Kidney (tissue), 14 donors: ENCODE results near the gene MSI2. TPM values are rescaled to one million over a fixed set of nuclear protein-coding genes. Genes with fewer than 3 reads are reported as not detected.

Experiments used
- DNase-seq, 5 donors: peaks; one replicate each; pipeline ENCODE4 v3.0.0-alpha.2; 2013 to 2020
- FAIRE-seq: peaks from 2 replicates; lab custom pipeline; 2012; peaks lifted over from hg19 to GRCh38; lab: Jason Lieb, UNC
- H3K27ac ChIP-seq, 2 donors: one replicate each; pipeline ENCODE4 v1.7.0; 2013; ENCODE audit warnings: low read depth in 2 of 2, low read length in 2 of 2, inconsistent platforms in 1 of 2
- H3K27me3 ChIP-seq: one replicate; pipeline ENCODE4 v1.7.1; 2013; ENCODE audit warnings: low read length, inconsistent platforms; ENCODE audit not compliant: control insufficient read depth, insufficient read depth
- H3K36me3 ChIP-seq, 3 donors: one replicate each; pipeline versions ENCODE4 v1.7.0 to v1.7.1; 2013; ENCODE audit warnings: low read length in 3 of 3, control low read depth in 1 of 3, inconsistent platforms in 1 of 3; ENCODE audit not compliant: insufficient read depth in 3 of 3, control insufficient read depth in 2 of 3
- H3K4me1 ChIP-seq, 3 donors: one replicate each; pipeline versions ENCODE4 v1.7.0 to v1.7.1; 2013; ENCODE audit warnings: low read length in 3 of 3, inconsistent platforms in 1 of 3, low read depth in 1 of 3; ENCODE audit not compliant: control insufficient read depth in 2 of 3, insufficient read depth in 2 of 3
- H3K4me3 ChIP-seq, 3 donors: one replicate each; pipeline versions ENCODE4 v1.7.0 to v1.8.1; 2013; ENCODE audit warnings: low read length in 3 of 3, control low read depth in 1 of 3, inconsistent platforms in 1 of 3
- H3K9ac ChIP-seq, 3 donors: one replicate each; pipeline versions ENCODE4 v1.7.0 to v1.7.1; 2013; ENCODE audit warnings: low read length in 3 of 3, control low read depth in 1 of 3, inconsistent platforms in 1 of 3
- H3K9me3 ChIP-seq, 3 donors: one replicate each; pipeline versions ENCODE4 v1.7.0 to v1.7.1; 2013; ENCODE audit warnings: low read length in 3 of 3, control low read depth in 1 of 3, inconsistent platforms in 1 of 3; ENCODE audit not compliant: control insufficient read depth in 2 of 3, insufficient read depth in 1 of 3
- CTCF ChIP-seq: IDR thresholded peaks from 3 replicates; pipeline ENCODE4 v1.5.1; 2012; ENCODE audit warnings: mild to moderate bottlenecking, moderate library complexity, borderline replicate concordance; ENCODE audit not compliant: insufficient read depth; ENCODE audit errors: extremely low read depth
- intact Hi-C: fragments of 100-400 bp; cut with DNase I; formaldehyde crosslinking; loops from one replicate; pipeline ENCODE4 v1.11.1; 2022
- polyA plus RNA-seq: library from polyadenylated mRNA; stranded (reverse); fragments of 350-450 nt; fragmentation: Illumina TruSeq; extraction: RNeasy Lipid Tissue Mini Kit (QIAGEN cat#74804); gene quantifications from one replicate; pipeline ENCODE4 v1.2.3, GENCODE V29; 2014; ENCODE audit warnings: low read depth, low replicate concordance; ENCODE audit not compliant: insufficient read depth
- total RNA-seq: library from RNA; stranded (reverse); fragmentation: NEBNext Ultra II Directional; extraction: Animal tissue kit (Norgen Biotek cat#: 25700); gene quantifications from one replicate; pipeline ENCODE4 v1.2.1, GENCODE V29; 2021
- donor health status: control.
- donor health status: control.
- donor health status: control.
- donor health status: control.
- donor health status: control.
- donor health status: DM: yes; HTN: yes; CAD: no.
- donor health status: Normal renal cell carcinoma (clear cell type).

MSI2 gene
- total and polyA plus RNA-seq, 2 donors from 2014 or later: 69.2 to 151 TPM

DNA sequence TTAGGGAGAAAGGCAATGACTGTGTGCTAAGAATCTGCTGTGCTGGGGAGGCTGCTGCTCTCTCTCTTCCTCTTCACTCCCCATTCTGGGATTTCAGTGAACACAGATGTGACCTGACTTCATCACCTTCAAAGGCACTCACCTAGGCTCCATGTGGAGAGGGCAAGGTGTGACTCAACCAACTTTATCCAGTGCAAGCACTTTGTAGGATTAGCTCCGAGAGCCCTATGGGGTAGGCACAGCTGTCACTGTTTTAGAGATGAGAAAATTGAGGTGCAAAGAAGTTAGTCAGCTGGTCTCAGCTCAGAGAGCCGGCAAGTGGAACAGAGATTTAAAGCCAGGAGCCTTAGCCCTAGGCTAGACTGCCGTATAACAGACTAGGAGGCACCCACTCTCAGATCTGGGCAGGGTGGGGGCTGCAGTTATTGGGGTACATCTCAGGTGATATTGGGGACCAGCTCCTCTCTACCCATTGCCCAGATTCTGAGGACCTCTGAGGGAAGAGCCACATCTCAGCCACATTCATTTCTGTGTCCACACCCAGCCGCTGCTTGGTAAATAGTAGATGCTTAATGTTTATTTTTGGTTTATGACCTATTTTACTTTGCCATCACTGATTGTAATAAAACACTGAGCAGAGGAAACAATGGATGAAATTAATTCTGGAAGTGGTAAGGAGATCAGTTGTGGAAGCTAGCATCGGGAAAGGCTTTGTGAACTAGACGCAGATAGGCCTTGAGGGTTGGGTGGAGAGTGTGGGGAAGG, 350.0 kb downstream of the MSI2 start:
- Histone ChIP-seq H3K4me3 (no peak overlapping the region), H3K9me3 (no peaks in the 10 kb centered on the region), H3K27me3 (no peaks in the 10 kb centered on the region), H3K4me1 (peaks cover 12 to 51% (median 37%) of the 10 kb centered on the region in 3 donors), H3K9ac (peak overlapping the region in 2 of 3 donors; percentile 4 to 60), H3K36me3 (peaks cover 0 to 6% (median 0%) of the 10 kb centered on the region in 3 donors), H3K27ac (peak overlapping the region; percentile 93 to 97)
- TF ChIP-seq CTCF: no peak
- intact Hi-C loops: loop anchor here (10.0 kb wide), 1 partner anchor 59 kb away; no protein-coding TSS in a partner anchor
- peak in 1 of 5 donors; percentile 23 for DNase-seq
- no peak for FAIRE-seq

DNA sequence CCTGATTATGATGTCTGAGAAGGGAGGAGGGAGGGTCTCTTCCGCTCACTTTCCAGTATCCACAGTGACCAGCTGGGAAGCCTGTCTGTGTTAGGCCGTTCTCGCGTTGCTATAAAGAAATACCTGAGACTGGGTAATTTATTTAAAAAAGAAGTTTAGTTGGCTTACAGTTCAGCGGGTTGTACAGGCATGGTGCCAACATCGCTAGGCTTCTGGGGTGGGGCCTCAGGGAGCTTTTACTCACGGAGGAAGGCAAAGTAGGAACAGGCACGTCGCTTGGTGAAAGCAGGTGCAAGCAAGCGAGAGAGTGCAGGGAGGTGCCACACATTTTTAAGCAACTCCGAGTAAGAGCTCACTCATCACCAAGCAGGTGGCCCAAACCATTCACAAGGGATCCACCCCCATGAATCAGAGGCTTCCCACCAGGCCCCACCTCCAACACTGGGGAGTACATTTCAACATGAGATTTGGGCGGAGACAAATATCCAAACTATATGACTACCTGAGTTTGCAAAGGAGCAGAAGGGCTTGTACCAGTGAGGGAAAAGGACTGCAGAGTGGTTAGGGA, 351.3 kb downstream of the MSI2 start:
- no peaks in the 10 kb centered on the region for H3K27me3 ChIP-seq
- H3K27ac ChIP-seq: peak overlapping the region; percentile 2 to 97
- DNase-seq: peak in 1 of 5 donors; percentile 52
- H3K9ac ChIP-seq: no peak overlapping the region
- peaks cover 12 to 60% (median 36%) of the 10 kb centered on the region in 3 donors for H3K4me1 ChIP-seq
- TF ChIP-seq CTCF: no peak
- no peaks in the 10 kb centered on the region for H3K9me3 ChIP-seq
- no peak overlapping the region for H3K4me3 ChIP-seq
- FAIRE-seq: no peak
- intact Hi-C loops: loop anchor here (10.0 kb wide), 1 partner anchor 57 kb away; no protein-coding TSS in a partner anchor
- H3K36me3 ChIP-seq: no peaks in the 10 kb centered on the region

DNA sequence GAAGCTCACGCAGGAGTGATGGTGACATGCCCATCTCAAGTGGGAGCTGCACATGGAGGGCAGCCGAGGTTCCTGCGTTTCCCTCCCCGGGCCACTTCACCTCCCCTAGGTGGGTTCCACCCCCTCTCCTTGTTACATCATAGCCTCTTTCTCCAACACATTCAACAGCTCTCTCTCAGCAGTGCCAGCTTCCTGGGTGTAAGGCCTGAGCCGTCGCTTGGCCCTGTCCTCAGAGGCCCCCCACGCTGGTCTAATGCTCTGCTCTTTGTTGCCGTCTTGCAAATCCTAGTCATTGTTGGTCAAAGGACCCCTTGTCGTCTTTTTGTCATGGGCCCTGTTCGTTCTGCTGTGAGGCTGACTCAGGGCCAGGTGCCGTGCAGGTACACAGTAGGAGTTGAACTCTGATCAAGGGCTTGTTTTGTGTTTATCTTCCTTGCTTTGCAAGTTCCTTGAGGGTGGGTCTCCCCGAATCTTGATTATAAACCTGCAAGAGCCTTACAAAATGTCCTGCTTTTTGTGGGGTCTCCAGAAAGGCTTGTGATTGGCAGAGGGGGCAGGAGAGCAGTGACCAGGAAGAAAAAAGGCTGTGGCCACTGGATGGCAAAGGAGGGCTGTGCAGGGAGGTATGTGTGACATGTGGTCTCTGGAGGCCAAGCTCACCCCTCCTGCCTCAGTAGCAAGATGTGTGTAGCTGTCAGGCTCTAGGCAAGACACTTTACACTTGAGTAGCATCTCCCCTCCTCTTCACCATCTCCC, 352.2 kb downstream of the MSI2 start:
- intact Hi-C loops: loop anchor here (10.0 kb wide), 1 partner anchor 56 kb away; no protein-coding TSS in a partner anchor
- no peak for FAIRE-seq

More for the DNA sequence above, 352.2 kb downstream of the MSI2 start:
- H3K36me3 ChIP-seq: no peaks in the 10 kb centered on the region
- H3K9ac ChIP-seq: no peak overlapping the region
- no peaks in the 10 kb centered on the region for H3K9me3 ChIP-seq
- TF ChIP-seq CTCF: no peak
- peaks cover 12 to 52% (median 29%) of the 10 kb centered on the region in 3 donors for H3K4me1 ChIP-seq
- no peaks in the 10 kb centered on the region for H3K27me3 ChIP-seq
- peak overlapping the region; percentile 45 to 58 for H3K27ac ChIP-seq
- no peak overlapping the region for H3K4me3 ChIP-seq
- no peak for DNase-seq
